T-helper 2 cell treated with Interferon-gamma antibody and Interleukin-4, amounts not matched to agents 100 ng/mL and 5 ng/mL, for 36 hours (primary cell): ENCODE data around the gene GLIS1. TPM values are rescaled to one million over a fixed set of nuclear protein-coding genes. Genes with fewer than 3 reads are reported as not detected.

Experiments used
- intact Hi-C: fragments of 100-400 bp; cut with micrococcal nuclease; formaldehyde crosslinking; loops from one replicate; pipeline ENCODE4 v1.15.1; 2023
- total RNA-seq: library from RNA; stranded (reverse); gene quantifications from 2 replicates; pipeline ENCODE4 v1.2.3, GENCODE V29; 2022

Gene GLIS1
- total RNA-seq, 1 donor from 2014 or later = not detected

GRCh38 chr1:53511933-53512806, 226.8 kb downstream of the GLIS1 start:
- intact Hi-C loops = no loop called here

GRCh38 chr1:53511323-53511932, 227.5 kb downstream of the GLIS1 start:
- intact Hi-C loops = no loop called here

GRCh38 chr1:53510215-53510614, 228.7 kb downstream of the GLIS1 start:
- intact Hi-C loops = no loop called here

- intact Hi-C loops = no loop called here
Observed at GRCh38 chr1:53509775-53510174, 229.2 kb downstream of the GLIS1 start.

- intact Hi-C loops = no loop called here
Observed at GRCh38 chr1:53508991-53509666, 229.8 kb downstream of the GLIS1 start.

- intact Hi-C loops = no loop called here
Observed at GRCh38 chr1:53508056-53508990, 230.6 kb downstream of the GLIS1 start.

- intact Hi-C loops = no loop called here
Observed at GRCh38 chr1:53507116-53507820, 231.7 kb downstream of the GLIS1 start.

- intact Hi-C loops = no loop called here
Observed at GRCh38 chr1:53506355-53507050, 232.5 kb downstream of the GLIS1 start.

GRCh38 chr1:53505891-53506290, 233.1 kb downstream of the GLIS1 start:
- intact Hi-C loops = no loop called here

GRCh38 chr1:53505401-53505800, 233.6 kb downstream of the GLIS1 start:
- intact Hi-C loops = no loop called here

- intact Hi-C loops = no loop called here
Observed at GRCh38 chr1:53504901-53505300, 234.1 kb downstream of the GLIS1 start.

- intact Hi-C loops = no loop called here
Observed at GRCh38 chr1:53503433-53504217, 235.3 kb downstream of the GLIS1 start.

GRCh38 chr1:53502641-53503432, 236.1 kb downstream of the GLIS1 start:
- intact Hi-C loops = no loop called here

- intact Hi-C loops = no loop called here
Observed at GRCh38 chr1:53501065-53502005, 237.6 kb downstream of the GLIS1 start.

- intact Hi-C loops = no loop called here
Observed at GRCh38 chr1:53500204-53501064, 238.5 kb downstream of the GLIS1 start.
